ENCODE measurements around the gene RPL36.

DNA sequence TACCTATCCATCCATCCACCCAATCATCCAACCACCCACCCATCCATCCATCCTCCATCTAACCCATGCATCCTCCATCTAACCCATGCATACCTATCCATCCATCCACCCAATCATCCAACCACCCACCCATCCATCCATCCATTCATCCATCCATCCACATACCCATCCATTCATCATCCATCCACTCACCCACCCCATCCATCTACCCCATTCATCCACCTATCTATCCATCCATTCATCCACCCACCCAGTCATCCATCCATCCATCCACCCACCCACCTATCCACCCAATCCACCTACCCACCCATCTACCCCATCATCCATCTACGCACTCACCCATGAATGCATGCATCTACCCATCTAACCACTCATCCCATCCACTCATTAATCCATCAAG lies 16.3 kb upstream of the RPL36 start:
- TF ChIP-seq, protein P1, sequence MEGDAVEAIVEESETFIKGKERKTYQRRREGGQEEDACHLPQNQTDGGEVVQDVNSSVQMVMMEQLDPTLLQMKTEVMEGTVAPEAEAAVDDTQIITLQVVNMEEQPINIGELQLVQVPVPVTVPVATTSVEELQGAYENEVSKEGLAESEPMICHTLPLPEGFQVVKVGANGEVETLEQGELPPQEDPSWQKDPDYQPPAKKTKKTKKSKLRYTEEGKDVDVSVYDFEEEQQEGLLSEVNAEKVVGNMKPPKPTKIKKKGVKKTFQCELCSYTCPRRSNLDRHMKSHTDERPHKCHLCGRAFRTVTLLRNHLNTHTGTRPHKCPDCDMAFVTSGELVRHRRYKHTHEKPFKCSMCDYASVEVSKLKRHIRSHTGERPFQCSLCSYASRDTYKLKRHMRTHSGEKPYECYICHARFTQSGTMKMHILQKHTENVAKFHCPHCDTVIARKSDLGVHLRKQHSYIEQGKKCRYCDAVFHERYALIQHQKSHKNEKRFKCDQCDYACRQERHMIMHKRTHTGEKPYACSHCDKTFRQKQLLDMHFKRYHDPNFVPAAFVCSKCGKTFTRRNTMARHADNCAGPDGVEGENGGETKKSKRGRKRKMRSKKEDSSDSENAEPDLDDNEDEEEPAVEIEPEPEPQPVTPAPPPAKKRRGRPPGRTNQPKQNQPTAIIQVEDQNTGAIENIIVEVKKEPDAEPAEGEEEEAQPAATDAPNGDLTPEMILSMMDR (IDR thresholded peaks at IDR 0.05; ENCODE audit: low read length) = no peak
- no peak for TF ChIP-seq EZH2 (optimal IDR thresholded peaks at IDR 0.05; ENCODE audit: low read depth, low read length)
